Activated T-cell treated with anti-CD3 and anti-CD28 coated beads, Interleukin-2, amount 50 U/mL, for 4 hours (primary cell): ENCODE results near the gene DLX2. TPM values are rescaled to one million over a fixed set of nuclear protein-coding genes. Genes with fewer than 3 reads are reported as not detected.
"Not testable (repeated sequence)": the region's sequence is repeated elsewhere in the genome, so short reads cannot be mapped to it uniquely, and the experiment has no call there.

ENCODE experiments used
- ATAC-seq, 2 donors: fragments of 200-7000 bp; cut with Tn5 transposase; one replicate each; pipeline ENCODE4 v1.10.0; 2021
- DNase-seq: peaks from one replicate; pipeline ENCODE4 v3.0.0-alpha.2; 2020
- H3K27me3 Mint-ChIP-seq: one replicate; pipeline ENCODE4 v1.8.0; 2021; ENCODE audit warnings: low read depth, mixed read lengths
- H3K36me3 Mint-ChIP-seq: one replicate; pipeline ENCODE4 v1.8.0; 2022; ENCODE audit warnings: mixed read lengths; ENCODE audit not compliant: insufficient read depth
- H3K4me1 Mint-ChIP-seq: one replicate; pipeline ENCODE4 v1.8.0; 2021; ENCODE audit warnings: low read depth, mixed read lengths
- H3K4me3 Mint-ChIP-seq: one replicate; pipeline ENCODE4 v1.8.0; 2021; ENCODE audit warnings: mild to moderate bottlenecking, moderate library complexity, mixed read lengths
- H3K9me3 Mint-ChIP-seq: one replicate; pipeline ENCODE4 v1.8.0; 2021; ENCODE audit warnings: mixed read lengths
- total RNA-seq, 3 donors: library from RNA; stranded (reverse); gene quantifications; one replicate each; pipeline ENCODE4 v1.2.1, GENCODE V29; 2021

DLX2 gene
- total RNA-seq, 3 donors from 2014 or later = not detected

DNA sequence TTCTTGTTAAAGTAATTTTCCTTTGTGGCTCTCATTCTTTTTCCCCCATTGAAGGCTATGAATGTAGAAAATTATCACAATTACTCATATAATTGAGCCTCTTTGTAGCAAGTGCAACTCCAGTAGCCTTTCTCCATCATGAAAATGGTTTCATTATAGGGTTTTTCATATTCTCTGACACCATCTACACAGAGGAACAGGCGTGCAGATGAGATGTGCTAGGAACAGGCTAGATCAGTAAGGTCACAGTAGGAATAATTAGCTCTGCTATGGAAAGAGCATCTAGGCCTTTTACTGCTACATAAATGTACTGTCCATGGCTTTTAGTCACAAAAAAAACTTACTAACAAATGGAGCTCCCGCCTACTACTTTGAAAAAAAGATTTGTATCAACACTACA lies 30.0 kb downstream of the DLX2 start:
- H3K4me1 Mint-ChIP-seq = no peaks in the 10 kb centered on the region
- DNase-seq (no peak), ATAC-seq (no peak)
- H3K27me3 Mint-ChIP-seq = peaks cover 17% of the 10 kb centered on the region
- no peaks in the 10 kb centered on the region for H3K9me3 Mint-ChIP-seq
- H3K36me3 Mint-ChIP-seq = peaks cover 21% of the 10 kb centered on the region
- H3K4me3 Mint-ChIP-seq = no peak overlapping the region

GRCh38 chr2:172072303-172072702 lies 30.4 kb downstream of the DLX2 start:
- DNase-seq (no peak), ATAC-seq (no peak)
- H3K4me1 Mint-ChIP-seq = no peaks in the 10 kb centered on the region
- no peaks in the 10 kb centered on the region for H3K9me3 Mint-ChIP-seq
- no peak overlapping the region for H3K4me3 Mint-ChIP-seq
- H3K27me3 Mint-ChIP-seq = peaks cover 17% of the 10 kb centered on the region
- H3K36me3 Mint-ChIP-seq = peaks cover 21% of the 10 kb centered on the region

DNA sequence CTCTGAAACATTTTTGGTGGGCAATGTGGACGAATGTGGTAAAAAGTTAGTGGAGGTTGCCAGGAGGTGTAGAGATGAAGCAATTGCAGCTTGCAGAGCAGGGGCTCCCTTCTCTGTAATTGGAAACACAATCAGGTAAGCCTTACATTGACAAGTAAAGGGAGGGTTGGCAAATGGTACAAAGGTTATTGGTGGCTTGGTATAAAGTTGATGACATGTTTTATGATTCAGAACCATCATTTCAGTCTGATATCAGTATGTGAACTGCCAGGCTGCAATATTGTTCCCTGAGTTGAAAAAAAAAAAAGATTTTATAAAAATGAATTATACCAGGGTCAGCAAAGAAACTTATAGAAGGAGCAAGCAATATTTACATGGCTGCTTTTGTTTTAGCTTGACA lies 31.8 kb downstream of the DLX2 start:
- no peak for ATAC-seq

GRCh38 chr2:172067905-172068304 lies 34.8 kb downstream of the DLX2 start:
- peaks cover 36% of the 10 kb centered on the region for H3K36me3 Mint-ChIP-seq
- H3K9me3 Mint-ChIP-seq, H3K4me3 Mint-ChIP-seq, ATAC-seq, H3K27me3 Mint-ChIP-seq, H3K4me1 Mint-ChIP-seq, DNase-seq: not testable (repeated sequence)

More for the DNA sequence above, 31.8 kb downstream of the DLX2 start:
- Mint-ChIP-seq H3K27me3 (peaks cover 11% of the 10 kb centered on the region), H3K4me1 (no peaks in the 10 kb centered on the region), H3K9me3 (no peaks in the 10 kb centered on the region), H3K4me3 (no peak overlapping the region), H3K36me3 (peaks cover 29% of the 10 kb centered on the region)
- DNase-seq = no peak

GRCh38 chr2:172066394-172066886 lies 36.3 kb downstream of the DLX2 start:
- Mint-ChIP-seq H3K4me3 (no peak overlapping the region), H3K27me3 (peaks cover under 1% of the 10 kb centered on the region), H3K9me3 (no peaks in the 10 kb centered on the region), H3K4me1 (no peaks in the 10 kb centered on the region), H3K36me3 (peaks cover 29% of the 10 kb centered on the region)
- DNase-seq = no peak
- no peak for ATAC-seq

DNA sequence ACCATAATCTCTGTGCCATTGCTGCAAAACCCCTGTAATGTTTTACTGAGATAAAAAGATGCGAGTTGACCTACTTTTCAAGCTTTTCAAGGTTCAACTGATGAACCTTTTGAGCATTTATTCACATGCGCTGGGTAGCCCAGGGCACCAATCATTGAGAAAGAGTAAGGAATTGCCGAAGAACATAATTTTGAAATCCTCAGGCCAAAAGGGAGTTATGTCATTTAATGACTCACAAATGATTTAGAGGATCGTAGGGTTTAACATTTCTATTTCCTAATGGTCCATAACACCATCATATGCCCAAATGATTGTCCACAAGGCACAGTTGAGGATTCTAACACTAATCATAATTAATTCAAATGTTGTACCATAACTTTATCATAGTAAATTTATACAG lies 37.6 kb downstream of the DLX2 start:
- no peak overlapping the region for H3K4me3 Mint-ChIP-seq
- ATAC-seq (no peak), DNase-seq (no peak)
- no peaks in the 10 kb centered on the region for H3K9me3 Mint-ChIP-seq
- no peaks in the 10 kb centered on the region for H3K27me3 Mint-ChIP-seq
- no peaks in the 10 kb centered on the region for H3K4me1 Mint-ChIP-seq
- peaks cover 24% of the 10 kb centered on the region for H3K36me3 Mint-ChIP-seq

- ATAC-seq = no peak
- no peak for DNase-seq
- Mint-ChIP-seq H3K9me3 (no peaks in the 10 kb centered on the region), H3K36me3 (peaks cover 20% of the 10 kb centered on the region), H3K4me3 (no peak overlapping the region), H3K4me1 (no peaks in the 10 kb centered on the region), H3K27me3 (no peaks in the 10 kb centered on the region)
These were observed 39.3 kb downstream of the DLX2 start for GRCh38 chr2:172063446-172063845.

DNA sequence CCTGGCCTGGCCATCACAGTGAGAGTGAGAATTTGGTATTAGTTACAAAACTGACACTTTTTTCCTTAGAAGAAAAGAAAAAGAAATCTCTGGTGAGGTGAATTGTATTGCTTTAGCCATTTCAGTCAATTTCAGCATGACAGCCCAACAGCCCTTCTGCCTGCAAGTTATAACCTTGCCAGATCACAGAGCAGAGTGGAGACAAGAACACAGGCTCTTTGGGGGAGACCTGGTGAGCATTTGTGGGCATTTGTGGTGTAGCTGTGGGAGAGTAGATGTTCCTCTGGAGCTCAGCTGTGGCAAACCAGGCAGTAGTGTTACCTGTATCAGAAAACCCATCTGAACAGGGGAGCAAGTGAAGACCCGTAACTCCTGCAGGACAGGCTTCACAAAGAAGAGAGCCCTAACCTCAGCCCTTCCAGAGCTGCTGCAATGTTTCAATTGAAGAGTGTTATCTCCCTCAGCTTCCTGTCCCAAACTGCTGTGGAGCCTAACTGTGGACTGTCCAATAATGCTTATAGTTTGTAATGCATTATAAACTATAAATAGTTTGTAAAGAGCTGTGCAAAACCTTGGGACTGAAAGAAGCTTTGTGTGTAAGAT lies 40.2 kb downstream of the DLX2 start:
- Mint-ChIP-seq H3K27me3 (no peaks in the 10 kb centered on the region), H3K36me3 (peaks cover 20% of the 10 kb centered on the region), H3K9me3 (no peaks in the 10 kb centered on the region), H3K4me3 (no peak overlapping the region), H3K4me1 (no peaks in the 10 kb centered on the region)
- DNase-seq = no peak
- ATAC-seq = no peak

DNA sequence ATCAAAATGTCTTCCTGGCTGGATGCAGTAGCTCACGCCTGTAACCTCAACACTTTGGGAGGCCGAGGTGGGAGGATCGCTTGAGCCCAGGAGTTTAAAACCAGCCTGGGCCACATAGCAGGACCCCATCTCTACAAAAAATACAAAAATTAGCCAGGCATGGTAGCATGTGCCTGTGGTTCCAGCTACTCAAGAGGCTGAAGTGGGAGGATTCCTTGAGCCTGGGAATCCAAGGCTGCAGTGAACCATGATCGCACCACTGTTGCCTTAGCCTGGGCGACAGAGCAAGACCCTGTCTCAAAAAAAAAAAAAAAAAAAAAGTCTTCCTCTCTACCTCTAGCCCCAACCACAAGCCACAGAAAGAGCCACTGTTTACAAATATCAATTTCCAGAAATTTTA lies 42.6 kb downstream of the DLX2 start:
- H3K36me3 Mint-ChIP-seq = peaks cover 13% of the 10 kb centered on the region
- H3K9me3 Mint-ChIP-seq, ATAC-seq, DNase-seq, H3K4me1 Mint-ChIP-seq, H3K27me3 Mint-ChIP-seq, H3K4me3 Mint-ChIP-seq: not testable (repeated sequence)

DNA sequence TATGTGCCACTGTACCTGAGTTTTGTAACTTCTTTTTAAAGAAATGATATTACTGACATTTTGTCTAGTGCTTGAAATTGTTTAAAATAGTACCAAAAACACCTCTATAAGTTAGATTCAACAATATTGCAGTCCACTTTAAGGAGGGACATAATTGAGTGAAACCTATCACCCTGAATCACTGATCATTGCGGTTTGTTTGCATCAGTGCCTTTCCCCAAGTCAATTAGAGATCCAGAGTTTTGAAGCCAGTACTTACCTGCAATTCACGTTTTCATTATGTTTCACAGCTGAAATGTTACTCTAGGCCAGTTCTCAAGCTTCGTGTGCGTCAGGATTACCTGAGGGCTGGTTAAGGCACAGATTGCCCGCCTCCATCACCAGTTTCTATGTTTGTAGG lies 44.0 kb downstream of the DLX2 start:
- ATAC-seq = no peak
- Mint-ChIP-seq H3K4me1 (no peaks in the 10 kb centered on the region), H3K36me3 (peaks cover 8% of the 10 kb centered on the region), H3K9me3 (no peaks in the 10 kb centered on the region), H3K4me3 (no peak overlapping the region), H3K27me3 (no peaks in the 10 kb centered on the region)
- no peak for DNase-seq

GRCh38 chr2:172056293-172056692 lies 46.4 kb downstream of the DLX2 start:
- Mint-ChIP-seq H3K9me3 (no peaks in the 10 kb centered on the region), H3K4me1 (no peaks in the 10 kb centered on the region), H3K27me3 (no peaks in the 10 kb centered on the region), H3K36me3 (peaks cover 1% of the 10 kb centered on the region), H3K4me3 (no peak overlapping the region)
- DNase-seq (no peak), ATAC-seq (no peak)

DNA sequence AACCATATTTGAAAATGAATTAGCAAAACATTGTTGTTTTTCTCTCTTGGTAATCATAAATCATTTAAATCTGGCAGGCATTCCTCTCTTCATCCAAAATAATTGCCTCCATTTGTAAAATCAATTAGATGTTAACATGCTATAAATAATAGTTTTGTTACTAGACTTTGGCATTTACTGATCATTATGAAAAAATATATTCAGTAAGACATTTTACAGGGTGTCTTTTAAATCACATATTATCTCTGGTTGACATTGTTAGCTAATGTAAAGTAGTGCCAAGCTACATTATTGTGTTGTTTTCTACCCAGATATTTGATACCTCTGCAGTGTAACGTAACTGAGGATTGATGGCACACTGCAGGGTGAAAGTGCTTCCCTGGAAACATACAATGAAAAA lies 49.2 kb downstream of the DLX2 start:
- Mint-ChIP-seq H3K36me3 (peaks cover 1% of the 10 kb centered on the region), H3K27me3 (no peaks in the 10 kb centered on the region), H3K4me3 (no peak overlapping the region), H3K4me1 (no peaks in the 10 kb centered on the region), H3K9me3 (no peaks in the 10 kb centered on the region)
- ATAC-seq (no peak), DNase-seq (no peak)

- ATAC-seq = no peak
- H3K36me3 Mint-ChIP-seq = peaks cover 1% of the 10 kb centered on the region
These were observed 50.4 kb downstream of the DLX2 start for GRCh38 chr2:172052000-172052983.

GRCh38 chr2:172050479-172051125 lies 52.1 kb downstream of the DLX2 start:
- Mint-ChIP-seq H3K27me3 (no peaks in the 10 kb centered on the region), H3K4me1 (peaks cover 5% of the 10 kb centered on the region), H3K9me3 (no peaks in the 10 kb centered on the region), H3K4me3 (no peak overlapping the region), H3K36me3 (peaks cover 1% of the 10 kb centered on the region)
- ATAC-seq (no peak), DNase-seq (no peak)

More at GRCh38 chr2:172052000-172052983, 50.4 kb downstream of the DLX2 start:
- no peak for DNase-seq
- H3K4me1 Mint-ChIP-seq = no peaks in the 10 kb centered on the region
- no peaks in the 10 kb centered on the region for H3K9me3 Mint-ChIP-seq
- H3K4me3 Mint-ChIP-seq = no peak overlapping the region
- no peaks in the 10 kb centered on the region for H3K27me3 Mint-ChIP-seq
